ENCODE measurements around the gene WIPI1. TPM values are rescaled to one million over a fixed set of nuclear protein-coding genes. Genes with fewer than 3 reads are reported as not detected.

Gene WIPI1
- total RNA-seq, 1 experiment from 2014 or later: 29.3 TPM

DNA sequence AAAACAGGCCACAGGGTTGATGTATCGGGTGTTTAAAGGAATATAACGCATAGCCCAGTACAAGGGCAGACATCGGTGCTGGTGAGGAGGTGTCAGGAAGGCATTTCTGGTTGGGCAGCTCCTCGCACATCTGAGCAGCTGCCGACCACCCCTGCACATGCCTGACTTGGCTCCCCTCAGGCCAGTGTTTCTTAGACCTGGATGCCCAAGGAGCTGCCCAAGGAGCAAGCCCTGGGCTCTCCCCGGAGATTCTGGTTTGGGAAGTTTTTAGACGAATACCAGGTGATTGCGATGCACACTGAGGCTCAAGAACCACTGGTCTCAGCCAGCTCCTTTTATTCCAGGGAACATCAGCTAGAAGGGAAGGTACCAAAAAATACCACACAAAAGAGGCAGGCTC lies 11.6 kb downstream of the WIPI1 start:
- no peak overlapping the region for H3K4me3 Mint-ChIP-seq
- ATAC-seq: no peak
- CTCF ChIA-PET: interaction anchor here (0.7 to 3.0 kb wide), 3 partner anchors 9 to 21 kb away, joined by 3 to 8 read pairs (median 4); no protein-coding TSS in a partner anchor
- TF ChIP-seq SMAD4 (CRISPR knock-in tag; IDR thresholded peaks at IDR 0.05) (no peak), GTF2I (CRISPR knock-in tag; conservative IDR thresholded peaks at IDR 0.05) (no peak), SP1 (CRISPR knock-in tag; conservative IDR thresholded peaks at IDR 0.05) (no peak), ZNF671 (CRISPR knock-in tag; IDR thresholded peaks at IDR 0.05) (no peak), FOXJ3 (CRISPR knock-in tag; IDR thresholded peaks at IDR 0.05; ENCODE audit: borderline replicate concordance) (no peak), ZNF263 (CRISPR knock-in tag; IDR thresholded peaks at IDR 0.05; ENCODE audit: low read depth) (no peak), GRHL2 (CRISPR knock-in tag; IDR thresholded peaks at IDR 0.05; ENCODE audit: insufficient replicate concordance, severe bottlenecking) (no peak), ZNF138 (CRISPR knock-in tag; conservative IDR thresholded peaks at IDR 0.05) (no peak), IRF2 (CRISPR knock-in tag; IDR thresholded peaks at IDR 0.05; ENCODE audit: borderline replicate concordance, low read depth) (no peak), ZBTB21 (CRISPR knock-in tag; IDR thresholded peaks at IDR 0.05; ENCODE audit: borderline replicate concordance) (no peak), ZNF423 (CRISPR knock-in tag; IDR thresholded peaks at IDR 0.05) (no peak), SOX15 (CRISPR knock-in tag; IDR thresholded peaks at IDR 0.05) (no peak), ELF4 (CRISPR knock-in tag; IDR thresholded peaks at IDR 0.05; ENCODE audit: low read depth) (no peak), RORB (CRISPR knock-in tag; IDR thresholded peaks at IDR 0.05) (no peak)
- TF ChIP-seq, protein P1, sequence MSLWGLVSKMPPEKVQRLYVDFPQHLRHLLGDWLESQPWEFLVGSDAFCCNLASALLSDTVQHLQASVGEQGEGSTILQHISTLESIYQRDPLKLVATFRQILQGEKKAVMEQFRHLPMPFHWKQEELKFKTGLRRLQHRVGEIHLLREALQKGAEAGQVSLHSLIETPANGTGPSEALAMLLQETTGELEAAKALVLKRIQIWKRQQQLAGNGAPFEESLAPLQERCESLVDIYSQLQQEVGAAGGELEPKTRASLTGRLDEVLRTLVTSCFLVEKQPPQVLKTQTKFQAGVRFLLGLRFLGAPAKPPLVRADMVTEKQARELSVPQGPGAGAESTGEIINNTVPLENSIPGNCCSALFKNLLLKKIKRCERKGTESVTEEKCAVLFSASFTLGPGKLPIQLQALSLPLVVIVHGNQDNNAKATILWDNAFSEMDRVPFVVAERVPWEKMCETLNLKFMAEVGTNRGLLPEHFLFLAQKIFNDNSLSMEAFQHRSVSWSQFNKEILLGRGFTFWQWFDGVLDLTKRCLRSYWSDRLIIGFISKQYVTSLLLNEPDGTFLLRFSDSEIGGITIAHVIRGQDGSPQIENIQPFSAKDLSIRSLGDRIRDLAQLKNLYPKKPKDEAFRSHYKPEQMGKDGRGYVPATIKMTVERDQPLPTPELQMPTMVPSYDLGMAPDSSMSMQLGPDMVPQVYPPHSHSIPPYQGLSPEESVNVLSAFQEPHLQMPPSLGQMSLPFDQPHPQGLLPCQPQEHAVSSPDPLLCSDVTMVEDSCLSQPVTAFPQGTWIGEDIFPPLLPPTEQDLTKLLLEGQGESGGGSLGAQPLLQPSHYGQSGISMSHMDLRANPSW (CRISPR knock-in tag; conservative IDR thresholded peaks at IDR 0.05; ENCODE audit: low read depth): no peak
- TF ChIP-seq, protein P2, sequence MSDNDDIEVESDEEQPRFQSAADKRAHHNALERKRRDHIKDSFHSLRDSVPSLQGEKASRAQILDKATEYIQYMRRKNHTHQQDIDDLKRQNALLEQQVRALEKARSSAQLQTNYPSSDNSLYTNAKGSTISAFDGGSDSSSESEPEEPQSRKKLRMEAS (CRISPR knock-in tag; IDR thresholded peaks at IDR 0.05): no peak
- TF ChIP-seq, protein P3, sequence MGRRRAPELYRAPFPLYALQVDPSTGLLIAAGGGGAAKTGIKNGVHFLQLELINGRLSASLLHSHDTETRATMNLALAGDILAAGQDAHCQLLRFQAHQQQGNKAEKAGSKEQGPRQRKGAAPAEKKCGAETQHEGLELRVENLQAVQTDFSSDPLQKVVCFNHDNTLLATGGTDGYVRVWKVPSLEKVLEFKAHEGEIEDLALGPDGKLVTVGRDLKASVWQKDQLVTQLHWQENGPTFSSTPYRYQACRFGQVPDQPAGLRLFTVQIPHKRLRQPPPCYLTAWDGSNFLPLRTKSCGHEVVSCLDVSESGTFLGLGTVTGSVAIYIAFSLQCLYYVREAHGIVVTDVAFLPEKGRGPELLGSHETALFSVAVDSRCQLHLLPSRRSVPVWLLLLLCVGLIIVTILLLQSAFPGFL (CRISPR knock-in tag; IDR thresholded peaks at IDR 0.05; ENCODE audit: borderline replicate concordance): no peak
- TF ChIP-seq, protein P4, sequence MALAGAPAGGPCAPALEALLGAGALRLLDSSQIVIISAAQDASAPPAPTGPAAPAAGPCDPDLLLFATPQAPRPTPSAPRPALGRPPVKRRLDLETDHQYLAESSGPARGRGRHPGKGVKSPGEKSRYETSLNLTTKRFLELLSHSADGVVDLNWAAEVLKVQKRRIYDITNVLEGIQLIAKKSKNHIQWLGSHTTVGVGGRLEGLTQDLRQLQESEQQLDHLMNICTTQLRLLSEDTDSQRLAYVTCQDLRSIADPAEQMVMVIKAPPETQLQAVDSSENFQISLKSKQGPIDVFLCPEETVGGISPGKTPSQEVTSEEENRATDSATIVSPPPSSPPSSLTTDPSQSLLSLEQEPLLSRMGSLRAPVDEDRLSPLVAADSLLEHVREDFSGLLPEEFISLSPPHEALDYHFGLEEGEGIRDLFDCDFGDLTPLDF (CRISPR knock-in tag; IDR thresholded peaks at IDR 0.05): no peak
- POLR2A ChIA-PET: no interaction called here
- no peak overlapping the region for H3K27ac Mint-ChIP-seq
- H3K9me3 Mint-ChIP-seq: no peaks in the 10 kb centered on the region
- no peak for DNase-seq (ENCODE audit: low spot score)
- no peaks in the 10 kb centered on the region for H3K27me3 Mint-ChIP-seq (ENCODE audit: low read depth)
- peaks cover 7% of the 10 kb centered on the region for H3K36me3 Mint-ChIP-seq
- H3K4me1 Mint-ChIP-seq: peaks cover 11% of the 10 kb centered on the region

DNA sequence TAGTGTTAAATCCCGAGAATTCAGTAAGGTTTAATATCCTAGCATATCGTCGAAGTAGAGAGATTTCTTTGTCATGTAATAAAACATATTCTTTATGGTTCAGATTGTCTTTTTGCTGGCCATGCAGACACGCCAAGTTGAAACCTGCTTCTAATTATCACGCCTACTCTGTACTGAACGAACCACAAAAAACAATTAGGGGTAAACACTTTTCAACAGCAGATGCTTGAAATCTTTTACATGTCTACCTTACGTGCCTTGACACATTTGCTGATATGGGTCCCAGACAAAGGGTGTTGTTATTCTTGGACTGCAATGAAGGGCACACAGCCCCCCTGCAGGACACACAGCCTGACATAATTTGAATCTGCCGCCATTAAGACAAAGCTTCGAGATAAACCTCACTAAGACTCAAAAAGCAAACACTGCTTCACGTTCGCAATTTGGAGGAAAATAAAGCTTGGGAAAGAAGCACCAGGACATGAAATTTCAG lies 13.3 kb downstream of the WIPI1 start:
- Mint-ChIP-seq H3K4me3 (no peak overlapping the region), H3K9me3 (no peaks in the 10 kb centered on the region), H3K4me1 (peaks cover 19% of the 10 kb centered on the region), H3K27ac (no peak overlapping the region), H3K27me3 (ENCODE audit: low read depth) (no peaks in the 10 kb centered on the region), H3K36me3 (peaks cover under 1% of the 10 kb centered on the region; the same call in 1 of the 2 replicates)
- ATAC-seq (no peak), DNase-seq (ENCODE audit: low spot score) (no peak)
- ChIA-PET POLR2A (no interaction called here), CTCF (interaction anchor here (0.6 to 1.9 kb wide), 2 partner anchors 20 to 22 kb away, joined by 3 to 4 read pairs; no protein-coding TSS in a partner anchor)
- TF ChIP-seq MYBL2 (CRISPR knock-in tag; IDR thresholded peaks at IDR 0.05) (no peak), CBFB (CRISPR knock-in tag; IDR thresholded peaks at IDR 0.05; ENCODE audit: low read depth) (no peak), EMX1 (CRISPR knock-in tag; IDR thresholded peaks at IDR 0.05) (no peak), SP1 (CRISPR knock-in tag; conservative IDR thresholded peaks at IDR 0.05) (no peak), NFYB (CRISPR knock-in tag; conservative IDR thresholded peaks at IDR 0.05; ENCODE audit: low read depth) (no peak), GTF2I (CRISPR knock-in tag; conservative IDR thresholded peaks at IDR 0.05) (no peak)
- TF ChIP-seq, protein P5, sequence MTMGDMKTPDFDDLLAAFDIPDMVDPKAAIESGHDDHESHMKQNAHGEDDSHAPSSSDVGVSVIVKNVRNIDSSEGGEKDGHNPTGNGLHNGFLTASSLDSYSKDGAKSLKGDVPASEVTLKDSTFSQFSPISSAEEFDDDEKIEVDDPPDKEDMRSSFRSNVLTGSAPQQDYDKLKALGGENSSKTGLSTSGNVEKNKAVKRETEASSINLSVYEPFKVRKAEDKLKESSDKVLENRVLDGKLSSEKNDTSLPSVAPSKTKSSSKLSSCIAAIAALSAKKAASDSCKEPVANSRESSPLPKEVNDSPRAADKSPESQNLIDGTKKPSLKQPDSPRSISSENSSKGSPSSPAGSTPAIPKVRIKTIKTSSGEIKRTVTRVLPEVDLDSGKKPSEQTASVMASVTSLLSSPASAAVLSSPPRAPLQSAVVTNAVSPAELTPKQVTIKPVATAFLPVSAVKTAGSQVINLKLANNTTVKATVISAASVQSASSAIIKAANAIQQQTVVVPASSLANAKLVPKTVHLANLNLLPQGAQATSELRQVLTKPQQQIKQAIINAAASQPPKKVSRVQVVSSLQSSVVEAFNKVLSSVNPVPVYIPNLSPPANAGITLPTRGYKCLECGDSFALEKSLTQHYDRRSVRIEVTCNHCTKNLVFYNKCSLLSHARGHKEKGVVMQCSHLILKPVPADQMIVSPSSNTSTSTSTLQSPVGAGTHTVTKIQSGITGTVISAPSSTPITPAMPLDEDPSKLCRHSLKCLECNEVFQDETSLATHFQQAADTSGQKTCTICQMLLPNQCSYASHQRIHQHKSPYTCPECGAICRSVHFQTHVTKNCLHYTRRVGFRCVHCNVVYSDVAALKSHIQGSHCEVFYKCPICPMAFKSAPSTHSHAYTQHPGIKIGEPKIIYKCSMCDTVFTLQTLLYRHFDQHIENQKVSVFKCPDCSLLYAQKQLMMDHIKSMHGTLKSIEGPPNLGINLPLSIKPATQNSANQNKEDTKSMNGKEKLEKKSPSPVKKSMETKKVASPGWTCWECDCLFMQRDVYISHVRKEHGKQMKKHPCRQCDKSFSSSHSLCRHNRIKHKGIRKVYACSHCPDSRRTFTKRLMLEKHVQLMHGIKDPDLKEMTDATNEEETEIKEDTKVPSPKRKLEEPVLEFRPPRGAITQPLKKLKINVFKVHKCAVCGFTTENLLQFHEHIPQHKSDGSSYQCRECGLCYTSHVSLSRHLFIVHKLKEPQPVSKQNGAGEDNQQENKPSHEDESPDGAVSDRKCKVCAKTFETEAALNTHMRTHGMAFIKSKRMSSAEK (CRISPR knock-in tag; IDR thresholded peaks at IDR 0.05; ENCODE audit: borderline replicate concordance): no peak
- TF ChIP-seq, protein P6, sequence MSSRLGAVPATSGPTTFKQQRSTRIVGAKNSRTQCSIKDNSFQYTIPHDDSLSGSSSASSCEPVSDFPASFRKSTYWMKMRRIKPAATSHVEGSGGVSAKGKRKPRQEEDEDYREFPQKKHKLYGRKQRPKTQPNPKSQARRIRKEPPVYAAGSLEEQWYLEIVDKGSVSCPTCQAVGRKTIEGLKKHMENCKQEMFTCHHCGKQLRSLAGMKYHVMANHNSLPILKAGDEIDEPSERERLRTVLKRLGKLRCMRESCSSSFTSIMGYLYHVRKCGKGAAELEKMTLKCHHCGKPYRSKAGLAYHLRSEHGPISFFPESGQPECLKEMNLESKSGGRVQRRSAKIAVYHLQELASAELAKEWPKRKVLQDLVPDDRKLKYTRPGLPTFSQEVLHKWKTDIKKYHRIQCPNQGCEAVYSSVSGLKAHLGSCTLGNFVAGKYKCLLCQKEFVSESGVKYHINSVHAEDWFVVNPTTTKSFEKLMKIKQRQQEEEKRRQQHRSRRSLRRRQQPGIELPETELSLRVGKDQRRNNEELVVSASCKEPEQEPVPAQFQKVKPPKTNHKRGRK (CRISPR knock-in tag; IDR thresholded peaks at IDR 0.05; ENCODE audit: borderline replicate concordance): no peak

All from WTC11 (cell line).